ENCODE measurements around the gene NSMF.

DNA sequence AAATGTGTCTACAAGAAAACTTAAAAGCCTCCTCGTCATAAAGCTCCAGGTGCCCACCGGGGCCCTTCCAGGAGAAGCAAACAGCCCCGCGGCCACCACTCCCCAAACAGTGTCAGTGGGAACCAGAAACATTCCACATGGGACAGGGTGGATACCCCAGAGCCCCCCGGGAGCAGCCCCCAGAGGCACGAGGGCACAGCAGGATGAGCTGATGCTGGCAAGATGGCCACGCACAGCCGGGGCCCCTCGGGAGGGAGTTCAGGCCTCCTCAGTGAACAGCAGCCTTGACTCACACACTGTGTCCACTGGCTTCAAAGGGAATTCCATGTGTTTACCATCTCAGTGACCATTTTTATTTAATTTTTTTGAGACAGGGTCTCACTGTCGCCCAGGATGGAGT, 46.7 kb downstream of the NSMF start:
- TF ChIP-seq POLR2AphosphoS5 (IDR thresholded peaks at IDR 0.05; ENCODE audit: insufficient read depth in 1 of 2, low read depth in 1 of 2) (no peak), POLR2A (IDR thresholded peaks at IDR 0.05) (no peak)
- TF ChIP-seq, protein P1, sequence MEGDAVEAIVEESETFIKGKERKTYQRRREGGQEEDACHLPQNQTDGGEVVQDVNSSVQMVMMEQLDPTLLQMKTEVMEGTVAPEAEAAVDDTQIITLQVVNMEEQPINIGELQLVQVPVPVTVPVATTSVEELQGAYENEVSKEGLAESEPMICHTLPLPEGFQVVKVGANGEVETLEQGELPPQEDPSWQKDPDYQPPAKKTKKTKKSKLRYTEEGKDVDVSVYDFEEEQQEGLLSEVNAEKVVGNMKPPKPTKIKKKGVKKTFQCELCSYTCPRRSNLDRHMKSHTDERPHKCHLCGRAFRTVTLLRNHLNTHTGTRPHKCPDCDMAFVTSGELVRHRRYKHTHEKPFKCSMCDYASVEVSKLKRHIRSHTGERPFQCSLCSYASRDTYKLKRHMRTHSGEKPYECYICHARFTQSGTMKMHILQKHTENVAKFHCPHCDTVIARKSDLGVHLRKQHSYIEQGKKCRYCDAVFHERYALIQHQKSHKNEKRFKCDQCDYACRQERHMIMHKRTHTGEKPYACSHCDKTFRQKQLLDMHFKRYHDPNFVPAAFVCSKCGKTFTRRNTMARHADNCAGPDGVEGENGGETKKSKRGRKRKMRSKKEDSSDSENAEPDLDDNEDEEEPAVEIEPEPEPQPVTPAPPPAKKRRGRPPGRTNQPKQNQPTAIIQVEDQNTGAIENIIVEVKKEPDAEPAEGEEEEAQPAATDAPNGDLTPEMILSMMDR (IDR thresholded peaks at IDR 0.05): no peak
